Thymus (tissue), 11 donors: ENCODE measurements around the gene CDH11. TPM values are rescaled to one million over a fixed set of nuclear protein-coding genes. Genes with fewer than 3 reads are reported as not detected.

Experiments used
- DNase-seq, 9 donors: peaks; one replicate each; pipeline ENCODE4 v3.0.0-alpha.2; 2013; ENCODE audit warnings: low spot score in 9 of 9, low read depth in 6 of 9, missing footprints in 1 of 9
- H3K27ac ChIP-seq, 2 donors: one replicate each; pipeline ENCODE4 v1.5.1; 2013; ENCODE audit warnings: control low read depth in 1 of 2, low read depth in 1 of 2, low read length in 1 of 2, mild to moderate bottlenecking in 1 of 2, moderate library complexity in 1 of 2
- H3K27me3 ChIP-seq, 2 donors: one replicate each; pipeline ENCODE4 v1.5.1; 2013; ENCODE audit warnings: low read length in 1 of 2; ENCODE audit not compliant: control insufficient read depth in 2 of 2, insufficient read depth in 1 of 2
- H3K36me3 ChIP-seq, 2 donors: one replicate each; pipeline ENCODE4 v1.5.1; 2013; ENCODE audit warnings: low read length in 1 of 2, mild to moderate bottlenecking in 1 of 2, moderate library complexity in 1 of 2; ENCODE audit not compliant: control insufficient read depth in 2 of 2, insufficient read depth in 2 of 2
- H3K4me1 ChIP-seq, 2 donors: one replicate each; pipeline ENCODE4 v1.5.1; 2013; ENCODE audit warnings: low read length in 2 of 2; ENCODE audit not compliant: control insufficient read depth in 2 of 2, insufficient read depth in 2 of 2
- H3K4me3 ChIP-seq, 2 donors: one replicate each; pipeline ENCODE4 v1.5.1; 2013; ENCODE audit warnings: low read length in 2 of 2, control low read depth in 1 of 2, mild to moderate bottlenecking in 1 of 2
- H3K9me3 ChIP-seq, 2 donors: one replicate each; pipeline ENCODE4 v1.5.1; 2013; ENCODE audit warnings: low read length in 1 of 2, mild to moderate bottlenecking in 1 of 2; ENCODE audit not compliant: control insufficient read depth in 2 of 2, insufficient read depth in 1 of 2
- WGBS: extraction: QIAGEN DNeasy Blood & Tissue Kit; methylation state at CpG from one replicate; pipeline ENCODE4 v1.1.7; 2013; 5-methylcytosine and 5-hydroxymethylcytosine counted together
- polyA plus RNA-seq: library from polyadenylated mRNA; stranded (reverse); fragments of 200-250 nt; gene quantifications from one replicate; pipeline ENCODE4 v1.2.3, GENCODE V29; 2013
- total RNA-seq: library from RNA; stranded (reverse); fragments of 120-200 nt; gene quantifications from one replicate; pipeline ENCODE4 v1.2.4, GENCODE V29; 2013
- donor health status: healthy.

CDH11 gene
- total and polyA plus RNA-seq, 2 donors, result 3.7 to 7.5 TPM

DNA sequence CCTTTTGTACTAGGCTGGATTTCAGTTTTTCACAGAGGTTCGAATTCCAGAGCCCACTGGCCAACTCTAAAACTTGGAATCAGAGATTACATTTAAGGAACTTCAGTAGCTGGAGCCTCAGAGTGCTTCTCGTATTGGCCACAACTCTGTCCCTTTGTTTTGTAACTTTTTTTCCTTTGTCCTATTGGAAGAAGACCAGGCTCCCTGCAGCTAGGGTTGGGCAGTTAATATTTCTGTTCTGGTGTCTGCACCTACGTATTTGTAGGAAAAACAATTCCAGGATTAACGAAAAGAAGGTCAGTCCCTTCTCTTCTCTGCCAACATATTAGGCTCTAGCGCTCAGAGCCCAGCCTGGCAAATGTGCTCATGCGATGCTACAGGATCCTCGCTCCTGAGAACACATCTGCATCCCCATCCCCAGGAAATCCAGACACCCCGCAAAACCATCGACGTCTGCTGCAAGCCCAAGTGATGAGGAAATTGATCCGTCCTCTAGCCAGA, 1.9 kb downstream of the CDH11 start:
- Histone ChIP-seq H3K4me1 (no peaks in the 10 kb centered on the region), H3K36me3 (no peaks in the 10 kb centered on the region), H3K4me3 (no peak overlapping the region), H3K27me3 (peaks cover 44 to 49% of the 10 kb centered on the region in 2 donors), H3K9me3 (no peaks in the 10 kb centered on the region), H3K27ac (no peak overlapping the region)
- DNase-seq, result no peak
- 11% methylated on average over 11 of the region's 11 CpGs for WGBS

DNA sequence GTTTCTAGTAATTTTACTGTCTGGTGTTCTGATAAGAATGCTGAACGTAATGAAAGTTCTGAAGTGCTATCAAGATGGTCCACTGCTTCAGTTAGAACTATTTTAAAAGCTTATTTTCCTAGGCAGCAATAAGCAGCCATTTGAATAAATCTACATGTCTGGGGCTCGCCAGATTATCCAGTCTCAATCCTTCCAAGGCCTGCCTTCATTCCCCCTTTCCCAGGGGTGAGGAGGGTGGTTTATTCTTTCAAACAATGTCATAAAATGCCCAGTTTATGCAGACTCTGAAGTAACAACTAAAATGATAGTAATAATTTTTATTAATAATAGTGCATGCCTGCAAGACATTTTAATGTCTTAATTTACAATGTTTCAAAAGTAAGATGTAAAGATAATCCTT, 2.4 kb downstream of the CDH11 start:
- H3K4me3 ChIP-seq, result no peak overlapping the region
- no peak overlapping the region for H3K27ac ChIP-seq
- no peak for DNase-seq
- 70% methylated on average over 2 of the region's 2 CpGs for WGBS
- H3K36me3 ChIP-seq, result no peaks in the 10 kb centered on the region
- peaks cover 44 to 49% of the 10 kb centered on the region in 2 donors for H3K27me3 ChIP-seq
- H3K9me3 ChIP-seq, result no peaks in the 10 kb centered on the region
- H3K4me1 ChIP-seq, result no peaks in the 10 kb centered on the region

DNA sequence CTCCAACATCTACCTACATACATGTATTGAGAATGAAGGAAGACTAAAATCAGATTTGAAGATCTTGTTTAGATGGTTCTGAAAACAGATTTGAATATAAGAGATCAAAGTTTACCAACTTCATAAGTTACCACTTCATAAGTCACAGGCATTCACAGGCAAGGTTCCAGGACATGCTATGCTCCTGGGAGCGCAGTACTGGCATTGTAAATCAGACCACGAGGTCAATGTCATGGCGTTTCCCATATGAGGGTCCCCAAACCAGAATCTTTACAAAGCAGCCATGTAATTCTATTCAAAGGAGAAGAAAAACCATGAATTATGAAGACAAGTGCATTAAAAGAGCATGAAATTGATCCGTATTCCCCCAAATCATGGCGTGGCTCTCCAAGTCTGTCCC, 3.0 kb downstream of the CDH11 start:
- H3K9me3 ChIP-seq, result no peaks in the 10 kb centered on the region
- H3K4me3 ChIP-seq, result no peak overlapping the region
- H3K36me3 ChIP-seq, result no peaks in the 10 kb centered on the region
- H3K27me3 ChIP-seq, result peaks cover 42 to 45% of the 10 kb centered on the region in 2 donors
- H3K4me1 ChIP-seq, result no peaks in the 10 kb centered on the region
- 26% methylated on average over 5 of the region's 5 CpGs for WGBS
- DNase-seq, result no peak
- no peak overlapping the region for H3K27ac ChIP-seq

DNA sequence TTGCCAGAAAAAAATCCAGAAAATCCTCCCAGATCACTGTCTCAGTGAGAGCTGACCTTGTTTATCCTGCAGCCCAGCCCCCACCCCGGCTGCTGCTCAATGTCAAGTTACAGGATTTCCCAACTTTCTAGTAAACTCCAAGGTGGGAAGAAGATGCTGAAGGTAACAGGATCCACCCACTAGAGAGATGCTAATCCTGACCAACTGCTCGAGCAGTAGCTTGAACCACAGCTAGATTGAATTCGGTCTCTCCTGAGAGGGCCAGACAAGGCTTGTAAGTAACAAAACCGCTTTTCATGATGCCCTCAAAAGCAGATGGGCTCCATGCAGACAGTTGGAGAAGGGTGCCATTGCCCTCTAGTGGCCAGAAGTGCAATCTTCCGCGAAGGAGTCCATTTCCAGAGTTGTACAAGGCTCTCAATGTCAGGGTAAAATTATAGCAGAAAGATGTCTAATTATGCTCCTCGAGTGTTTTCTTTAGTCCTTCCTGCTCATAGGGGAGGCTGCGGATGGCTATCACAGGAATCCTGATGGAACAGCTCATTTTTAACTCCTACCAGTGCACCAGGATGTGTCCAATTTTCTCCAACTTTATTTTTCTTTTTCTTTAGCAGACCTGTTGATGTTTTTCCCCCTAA, 3.9 kb downstream of the CDH11 start:
- H3K9me3 ChIP-seq, result no peaks in the 10 kb centered on the region
- H3K27me3 ChIP-seq, result peaks cover 35 to 36% of the 10 kb centered on the region in 2 donors
- no peak overlapping the region for H3K4me3 ChIP-seq
- H3K27ac ChIP-seq, result no peak overlapping the region
- H3K4me1 ChIP-seq, result no peaks in the 10 kb centered on the region
- H3K36me3 ChIP-seq, result no peaks in the 10 kb centered on the region
- 6% methylated on average over 8 of the region's 8 CpGs for WGBS
- peak in 3 of 9 donors; percentile 10 to 47 (median 29) for DNase-seq

DNA sequence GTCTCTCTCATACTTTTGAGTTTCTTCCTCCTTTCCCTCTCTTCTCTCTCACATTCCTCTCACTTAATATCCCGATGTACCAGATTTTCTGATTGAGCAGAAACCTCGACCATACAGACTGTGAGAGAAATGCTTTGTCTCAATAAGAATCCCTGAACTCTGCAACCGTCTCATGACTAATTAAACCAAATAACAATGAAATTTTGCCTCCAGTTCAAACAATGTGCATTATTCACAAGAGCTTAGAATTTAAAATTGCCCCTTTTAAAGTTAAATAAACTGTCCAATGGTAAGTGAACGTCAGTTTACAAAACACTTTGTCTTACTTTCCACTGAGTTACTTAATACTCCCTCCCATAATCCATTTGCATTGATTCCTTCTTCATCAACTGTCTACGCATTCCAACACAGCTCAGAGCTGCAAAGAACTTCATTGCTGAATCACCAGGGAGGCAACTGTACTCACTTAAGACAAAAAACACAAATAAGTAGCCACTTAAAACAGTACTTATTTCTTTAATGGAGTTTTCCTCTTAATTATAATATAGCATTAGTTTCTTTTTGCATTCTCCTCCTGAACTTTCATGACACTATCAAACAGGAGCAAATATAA, 4.9 kb downstream of the CDH11 start:
- no peak overlapping the region for H3K27ac ChIP-seq
- H3K4me1 ChIP-seq, result no peaks in the 10 kb centered on the region
- H3K9me3 ChIP-seq, result no peaks in the 10 kb centered on the region
- peaks cover 25 to 26% of the 10 kb centered on the region in 2 donors for H3K27me3 ChIP-seq
- no peak overlapping the region for H3K4me3 ChIP-seq
- WGBS, result 89% methylated on average over 5 of the region's 5 CpGs
- H3K36me3 ChIP-seq, result no peaks in the 10 kb centered on the region
- DNase-seq, result no peak

DNA sequence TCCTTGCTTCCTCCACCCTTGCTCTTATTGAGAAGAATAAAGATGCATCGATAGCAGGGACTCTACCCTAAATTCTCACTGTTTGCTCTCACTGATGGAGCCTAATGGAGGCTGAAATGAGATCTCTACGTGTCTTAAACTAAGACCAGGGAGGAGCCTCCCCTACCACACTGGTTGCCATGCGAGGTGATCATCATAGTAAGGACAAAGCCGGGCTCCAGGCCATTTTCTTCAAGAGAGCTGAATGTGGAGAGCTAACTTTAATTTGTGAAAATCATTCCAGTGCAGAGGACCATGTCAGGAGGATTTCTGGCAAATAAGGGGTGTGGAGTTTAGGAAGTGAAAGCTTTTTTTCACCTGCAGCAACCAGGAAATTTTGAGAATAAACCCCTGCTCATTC, 5.6 kb downstream of the CDH11 start:
- Histone ChIP-seq H3K9me3 (no peaks in the 10 kb centered on the region), H3K27me3 (peaks cover 18 to 20% of the 10 kb centered on the region in 2 donors), H3K36me3 (no peaks in the 10 kb centered on the region), H3K4me1 (no peaks in the 10 kb centered on the region), H3K27ac (no peak overlapping the region), H3K4me3 (no peak overlapping the region)
- WGBS, result 69% methylated on average over 4 of the region's 4 CpGs
- no peak for DNase-seq

DNA sequence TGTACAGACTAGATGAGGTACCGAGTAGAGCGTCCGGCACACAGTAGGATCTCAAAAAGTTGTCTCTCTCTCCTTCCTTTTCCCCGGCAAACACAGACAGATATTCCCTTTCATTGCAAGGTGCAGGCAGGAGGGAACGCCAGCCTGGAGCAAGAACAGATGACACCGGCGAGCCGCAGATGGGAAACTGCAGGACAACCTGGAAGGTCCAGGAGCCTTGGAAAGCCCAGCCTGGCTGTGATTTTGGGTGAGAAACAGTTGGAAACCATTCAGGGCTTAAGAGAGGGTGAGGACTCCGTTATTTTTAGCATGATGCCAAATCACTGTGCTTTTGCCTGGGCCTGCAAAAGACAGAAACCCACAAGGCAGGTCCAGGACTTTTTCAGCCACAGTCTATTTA, 7.3 kb downstream of the CDH11 start:
- DNase-seq, result no peak
- 91% methylated on average over 9 of the region's 9 CpGs for WGBS
- Histone ChIP-seq H3K4me3 (no peak overlapping the region), H3K4me1 (no peaks in the 10 kb centered on the region), H3K27ac (no peak overlapping the region), H3K36me3 (no peaks in the 10 kb centered on the region), H3K9me3 (no peaks in the 10 kb centered on the region), H3K27me3 (peaks cover 4 to 5% of the 10 kb centered on the region in 2 donors)

DNA sequence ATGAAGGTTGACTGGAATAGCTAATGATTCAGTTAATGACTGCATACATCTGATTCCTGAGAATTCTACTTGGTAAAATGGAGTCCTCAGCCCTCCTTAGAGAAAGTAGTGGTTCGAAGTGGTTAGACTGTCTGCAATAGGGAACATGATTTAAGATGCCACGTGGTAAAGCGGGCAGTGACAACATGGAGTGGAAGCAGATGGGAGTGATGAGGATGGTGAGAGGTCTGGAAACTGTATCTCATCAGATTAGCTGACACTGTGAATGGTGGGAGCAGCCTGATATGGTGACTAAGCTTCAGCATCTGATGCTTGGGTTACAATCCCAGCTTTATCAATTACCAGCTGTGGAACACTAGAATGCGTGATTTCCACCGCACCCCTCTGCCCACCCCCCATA, 8.4 kb downstream of the CDH11 start:
- 94% methylated on average over 5 of the region's 5 CpGs for WGBS
- Histone ChIP-seq H3K4me3 (no peak overlapping the region), H3K36me3 (no peaks in the 10 kb centered on the region), H3K4me1 (no peaks in the 10 kb centered on the region), H3K9me3 (no peaks in the 10 kb centered on the region), H3K27me3 (no peaks in the 10 kb centered on the region), H3K27ac (no peak overlapping the region)
- DNase-seq, result no peak

DNA sequence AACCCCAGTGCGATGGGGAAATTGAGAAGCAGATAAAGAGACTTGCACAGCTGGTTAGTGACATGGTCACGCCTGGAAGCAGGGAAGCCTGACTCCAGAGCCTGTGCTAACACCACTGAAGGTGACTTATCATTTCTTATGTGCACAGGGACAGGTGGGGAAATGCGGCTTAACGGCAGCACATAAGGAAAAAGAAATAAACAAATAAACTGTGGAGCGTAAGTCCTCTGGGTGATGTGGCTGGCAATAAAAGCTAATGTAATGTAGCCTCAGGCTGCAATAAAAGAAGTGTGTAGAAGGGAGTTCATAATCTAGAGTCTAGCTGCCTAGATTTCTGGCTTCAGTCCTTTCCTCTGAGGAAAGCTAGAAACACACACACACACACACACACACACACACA, 10.6 kb downstream of the CDH11 start:
- DNase-seq, result no peak
- Histone ChIP-seq H3K4me1 (no peaks in the 10 kb centered on the region), H3K27ac (no peak overlapping the region), H3K36me3 (no peaks in the 10 kb centered on the region), H3K9me3 (no peaks in the 10 kb centered on the region), H3K4me3 (no peak overlapping the region), H3K27me3 (no peaks in the 10 kb centered on the region)
- 84% methylated on average over 5 of the region's 5 CpGs for WGBS
